Right renal cortex interstitium (tissue), 3 donors: ENCODE data around the gene ZNF581. TPM values are rescaled to one million over a fixed set of nuclear protein-coding genes. Genes with fewer than 3 reads are reported as not detected.

Experiments
- DNase-seq, 3 donors: peaks; one replicate each; pipeline ENCODE4 v3.0.0-alpha.2; 2013; ENCODE audit warnings: low read depth in 3 of 3, low spot score in 2 of 3
- polyA plus RNA-seq, 3 donors: library from polyadenylated mRNA; unstranded; fragments of 120-200 nt; gene quantifications; one replicate each; pipeline ENCODE4 v1.2.1, GENCODE V29; 2013; ENCODE audit not compliant: insufficient read length in 3 of 3

ZNF581 gene
- polyA plus RNA-seq, 3 donors, result 22.1 to 24.5 (median 24.2) TPM

DNA sequence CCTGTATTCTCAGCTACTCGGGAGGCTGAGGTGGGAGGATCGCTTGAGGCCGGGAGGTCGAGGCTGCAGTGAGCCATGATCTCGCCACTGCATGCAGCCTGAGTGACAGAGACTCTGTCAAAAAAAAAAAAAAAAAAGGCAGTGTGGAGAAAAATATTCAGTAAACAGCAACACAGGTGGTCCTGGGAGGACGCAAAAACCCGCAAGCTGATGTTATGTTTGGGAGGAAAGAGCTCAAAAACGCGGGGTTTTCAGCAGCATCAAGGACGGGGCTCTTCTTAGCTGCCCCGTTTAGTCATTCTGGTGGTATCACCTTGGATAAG is 18.5 kb upstream of the ZNF581 start:
- DNase-seq, result no peak

DNA sequence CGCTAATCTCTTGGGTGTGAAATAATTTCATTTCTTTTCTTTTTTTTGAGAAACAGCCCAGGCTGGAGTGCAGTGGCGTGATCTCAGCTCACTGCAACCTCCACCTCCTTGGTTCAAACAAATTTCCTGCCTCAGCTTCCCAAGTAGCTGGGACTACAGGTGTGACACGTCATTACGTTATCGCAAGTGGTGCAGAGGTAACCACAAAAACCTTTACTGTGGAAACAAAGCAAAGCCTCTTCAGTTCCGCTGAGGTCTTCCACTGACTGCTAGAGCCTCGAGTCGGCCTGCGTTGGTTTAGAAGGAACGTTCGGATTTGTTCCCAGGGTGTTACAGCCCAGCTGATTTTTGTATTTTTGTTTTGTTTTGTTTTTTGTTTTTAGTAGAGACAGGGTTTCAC is 17.1 kb upstream of the ZNF581 start:
- no peak for DNase-seq

DNA sequence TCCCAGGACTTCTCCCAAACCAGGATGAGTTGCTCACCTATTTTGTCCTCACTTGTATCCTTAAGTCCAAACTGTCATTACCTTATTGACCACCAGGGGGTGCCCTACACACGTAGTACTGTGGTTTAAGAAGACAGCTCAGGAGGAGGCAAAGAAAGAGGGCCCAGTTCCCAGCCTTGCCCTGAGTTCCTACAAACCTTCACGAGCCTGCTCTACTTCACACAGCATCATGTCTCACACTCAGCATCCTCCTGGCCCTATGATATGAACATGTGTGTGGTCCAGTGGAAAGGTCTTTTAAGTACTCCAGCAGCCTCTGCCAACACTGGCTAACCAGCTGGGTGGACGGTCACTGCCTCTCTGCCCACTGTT is 11.0 kb upstream of the ZNF581 start:
- DNase-seq, result peak in 2 of 3 donors; percentile 85 to 86

DNA sequence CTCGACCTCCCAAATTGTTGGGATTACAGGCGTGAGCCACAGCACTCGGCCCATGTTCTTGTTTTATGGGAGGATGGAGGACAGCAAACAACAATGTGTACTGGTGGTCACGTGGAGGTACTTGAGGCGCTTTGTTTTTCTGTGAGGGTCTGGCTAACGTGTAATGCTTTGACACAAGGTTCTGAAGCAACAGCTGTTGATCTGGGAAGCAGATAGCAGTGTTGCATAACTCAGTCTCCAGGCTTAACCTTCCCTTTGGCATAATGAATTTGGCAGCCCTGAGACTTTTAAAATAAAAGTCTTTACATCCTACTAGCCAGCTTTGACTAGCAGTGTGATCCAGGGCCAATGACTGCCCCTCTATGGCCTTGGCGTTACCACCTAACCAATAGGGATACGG is 9.6 kb upstream of the ZNF581 start:
- DNase-seq, result no peak

DNA sequence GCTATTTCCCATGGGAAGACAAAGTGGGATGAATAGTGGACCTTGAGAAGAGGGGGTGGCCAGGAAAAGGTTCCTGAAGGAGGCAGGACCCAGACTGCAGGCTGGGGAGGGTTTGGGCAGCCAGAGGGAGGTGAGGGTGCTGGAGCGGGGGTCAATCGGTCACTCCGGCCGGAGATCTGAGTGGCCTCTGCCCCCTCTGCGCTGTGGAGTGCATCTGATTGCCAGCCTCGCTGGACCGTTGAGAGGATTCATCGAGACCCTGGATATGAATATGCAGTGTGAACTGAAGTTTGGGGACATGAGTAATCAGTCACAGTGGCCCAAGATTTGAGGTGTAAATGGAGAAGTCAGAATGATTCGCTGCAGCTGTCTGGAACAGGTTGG is 8.1 kb upstream of the ZNF581 start:
- DNase-seq, result no peak

DNA sequence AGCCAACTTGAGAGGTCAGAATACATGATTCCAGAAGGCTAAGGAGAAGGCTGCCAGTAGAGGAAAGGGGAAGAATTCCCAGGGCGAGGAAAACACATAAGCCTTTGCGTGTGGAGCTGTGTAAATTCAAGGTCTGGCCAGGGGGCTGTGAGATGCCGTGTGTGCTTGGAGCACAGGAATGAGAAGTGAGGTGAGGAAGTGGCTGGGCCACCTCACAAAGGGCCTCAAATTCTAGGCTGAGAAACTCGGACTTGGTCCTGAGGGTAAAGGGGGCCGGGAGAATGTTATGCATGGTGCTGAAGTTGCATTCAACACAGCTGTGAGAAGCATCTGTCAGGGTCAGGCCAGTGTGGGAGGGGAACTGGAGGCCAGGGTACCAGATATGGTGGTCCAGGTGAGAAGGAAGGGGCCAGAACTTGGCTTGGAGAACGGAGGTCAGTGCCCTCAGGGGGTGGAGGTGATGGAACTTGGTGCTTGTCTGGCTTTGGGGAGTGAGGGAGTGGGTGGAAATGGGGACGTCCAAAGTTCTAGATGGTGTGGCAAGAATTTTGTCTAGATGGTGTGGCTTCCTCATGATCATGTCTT is 7.5 kb upstream of the ZNF581 start:
- DNase-seq, result no peak

DNA sequence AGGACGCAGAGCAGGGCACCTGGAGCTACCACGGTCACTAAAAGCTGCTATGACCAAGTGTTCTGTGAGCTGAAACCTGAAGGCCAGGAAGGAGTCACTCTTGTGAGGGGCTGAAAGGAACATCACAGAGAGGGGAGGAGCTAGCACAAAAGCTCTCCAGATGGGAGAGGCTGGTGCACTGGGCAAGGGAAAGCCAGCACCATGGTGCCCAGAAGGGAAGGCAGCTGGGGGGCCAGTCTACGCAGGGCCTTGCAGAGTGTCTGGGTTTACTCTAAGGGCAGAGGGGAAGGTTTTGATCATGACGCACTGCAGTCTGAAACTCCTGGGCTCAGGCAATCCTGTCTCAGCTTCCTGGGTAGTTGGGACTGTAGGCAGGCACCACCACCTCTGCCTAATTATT is 6.7 kb upstream of the ZNF581 start:
- DNase-seq, result no peak

DNA sequence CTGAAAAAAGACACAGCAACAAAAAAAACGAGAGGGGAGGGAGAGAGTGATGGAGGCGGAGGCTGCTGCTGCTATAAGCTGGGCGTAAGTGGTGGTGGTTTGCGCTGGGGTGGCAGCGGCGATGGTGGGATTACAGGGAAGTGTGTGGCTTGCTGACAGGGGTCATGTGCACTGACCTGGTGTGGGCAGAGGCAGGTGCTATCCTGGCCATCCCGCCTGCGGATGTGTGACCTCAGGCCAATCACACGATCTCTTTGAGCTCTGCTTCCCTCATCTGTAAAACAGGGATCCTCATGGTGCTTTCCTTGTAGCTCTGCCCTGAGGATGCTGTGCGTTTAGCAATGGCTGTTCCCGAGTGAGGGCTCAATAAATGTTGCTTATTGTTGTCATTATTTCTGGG is 5.9 kb upstream of the ZNF581 start:
- no peak for DNase-seq

DNA sequence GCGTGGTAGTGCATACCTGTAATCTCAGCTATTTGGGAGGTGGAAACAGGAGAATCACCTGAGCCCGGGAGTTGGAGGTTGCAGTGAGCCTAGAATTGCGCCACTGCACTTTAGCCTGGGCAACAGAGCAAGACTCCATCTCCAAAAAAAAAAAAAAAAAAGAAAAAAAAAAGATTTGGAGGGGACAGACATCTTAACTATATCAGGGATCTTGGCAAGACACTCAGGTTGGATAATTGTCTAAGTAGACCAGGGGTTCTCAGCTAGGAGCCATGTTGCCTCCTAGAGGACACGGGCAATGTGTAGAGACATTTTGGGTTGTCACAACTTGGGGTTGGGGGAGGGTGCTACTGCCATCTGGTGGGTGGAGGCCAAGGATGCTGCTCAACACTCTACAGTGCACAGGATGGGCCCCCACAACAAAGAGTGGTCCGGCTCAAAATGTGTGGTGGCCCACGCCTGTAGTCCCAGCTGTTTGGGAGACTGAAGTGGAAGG is 4.5 kb upstream of the ZNF581 start:
- no peak for DNase-seq

DNA sequence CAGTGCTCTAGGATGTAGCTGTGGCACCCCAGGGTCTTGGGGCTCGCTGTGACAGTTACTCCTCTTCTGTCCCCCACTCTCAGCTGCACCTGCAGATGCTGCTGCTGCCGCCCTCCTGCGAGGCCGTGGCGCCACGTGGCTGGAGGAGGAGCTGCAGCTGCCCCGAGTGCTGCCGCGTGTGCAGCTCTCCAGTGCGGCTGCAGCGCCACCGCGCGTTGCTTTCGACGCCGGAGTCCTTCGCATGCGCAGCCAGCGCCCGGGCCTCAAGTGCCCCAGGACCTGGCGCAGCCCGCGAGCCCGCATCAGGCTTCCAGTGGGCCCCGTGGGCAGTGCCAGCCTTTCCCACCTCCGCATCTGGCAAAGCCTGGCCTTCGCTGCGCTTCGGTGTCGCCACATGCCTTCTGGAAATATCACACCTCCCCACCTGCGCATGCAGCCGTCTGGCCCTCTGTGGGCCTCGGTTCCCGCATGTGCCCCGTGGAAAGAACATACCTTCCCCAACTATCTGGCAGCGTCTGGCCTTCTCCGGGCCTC is 3.3 kb upstream of the ZNF581 start:
- no peak for DNase-seq

DNA sequence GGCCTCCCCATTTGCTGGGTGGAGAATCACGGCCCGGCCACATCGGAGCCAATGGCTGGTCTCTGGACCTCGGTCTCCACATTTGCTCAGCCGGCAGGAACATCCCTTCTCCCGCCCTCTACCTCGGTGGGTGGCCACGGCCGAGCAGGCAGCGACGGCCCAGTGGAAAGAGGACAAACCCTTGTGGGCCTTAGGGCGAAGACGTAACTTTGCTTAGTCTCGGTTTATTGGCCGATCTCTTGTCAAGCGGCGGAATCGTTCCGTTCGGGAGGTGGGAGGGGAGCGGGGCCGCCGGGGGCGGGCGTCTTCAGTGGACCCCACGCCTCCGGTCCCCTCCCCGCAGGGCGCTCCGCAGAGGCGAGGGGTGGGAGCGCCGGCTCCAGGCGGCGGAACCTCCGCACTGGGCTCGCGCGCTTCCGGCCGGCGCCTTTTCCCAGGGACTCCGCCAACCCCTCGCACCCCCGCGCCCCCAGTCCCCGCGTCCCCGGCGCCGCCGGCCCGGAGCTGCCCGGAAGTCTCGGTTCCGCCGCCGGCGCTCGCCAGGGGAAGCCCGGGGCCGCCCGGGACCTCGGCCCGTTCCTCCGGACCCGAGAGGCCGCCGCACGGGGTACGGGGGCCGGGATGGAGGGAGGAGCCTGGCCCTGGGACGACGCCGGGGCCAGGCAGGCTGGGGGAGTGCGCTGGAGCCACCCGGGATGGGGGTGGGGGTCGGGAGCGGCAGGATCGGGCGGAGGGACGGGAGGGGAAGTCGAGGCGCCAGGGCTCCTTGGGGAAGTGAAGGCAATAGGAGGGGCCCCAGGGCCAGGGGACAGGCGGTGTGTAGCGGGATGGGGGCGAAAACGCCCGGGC is 2.6 kb upstream of the ZNF581 start, which contains the start of gene ZNF580:
ZNF580 (plus strand) TSS at position 426 of the 849 bp plus-strand sequence. CDS start 1,507 bp downstream, outside the sequence.
- DNase-seq, result no peak

DNA sequence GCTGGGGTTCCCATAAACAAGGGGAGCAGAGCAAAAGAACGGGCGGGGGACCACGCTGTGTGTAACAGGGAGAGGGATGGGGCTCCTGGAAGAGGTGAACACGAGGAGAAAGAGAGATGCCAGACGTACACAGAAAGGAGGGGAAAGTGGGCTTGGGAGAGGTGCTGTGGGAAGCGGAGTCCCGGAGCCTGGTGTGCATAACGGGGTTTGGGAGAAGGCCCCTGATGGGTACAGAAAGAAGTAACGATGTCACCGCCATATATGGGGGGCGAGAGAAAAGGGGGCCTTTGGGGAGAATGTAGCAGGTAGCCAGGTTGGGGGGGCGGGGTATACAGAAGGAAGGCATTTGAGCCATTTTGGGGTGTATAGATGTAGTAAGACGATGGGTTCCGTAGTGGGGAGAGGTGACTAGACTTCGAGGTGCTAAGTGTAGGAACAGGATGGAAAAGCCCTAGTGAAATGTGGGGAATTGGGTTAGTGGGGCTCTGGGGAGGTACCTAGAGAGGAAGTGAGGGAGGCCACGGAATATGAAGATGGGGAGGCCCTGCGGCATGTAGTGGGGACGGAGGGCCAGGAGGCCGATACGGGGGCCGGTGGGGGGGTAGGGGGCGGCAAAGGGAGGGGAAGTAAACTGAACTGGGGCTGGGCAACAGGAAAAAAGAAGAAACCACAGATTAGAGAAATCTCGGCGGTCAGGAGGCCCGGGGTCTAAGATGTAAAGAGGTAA is 1.9 kb upstream of the ZNF581 start:
- no peak for DNase-seq

DNA sequence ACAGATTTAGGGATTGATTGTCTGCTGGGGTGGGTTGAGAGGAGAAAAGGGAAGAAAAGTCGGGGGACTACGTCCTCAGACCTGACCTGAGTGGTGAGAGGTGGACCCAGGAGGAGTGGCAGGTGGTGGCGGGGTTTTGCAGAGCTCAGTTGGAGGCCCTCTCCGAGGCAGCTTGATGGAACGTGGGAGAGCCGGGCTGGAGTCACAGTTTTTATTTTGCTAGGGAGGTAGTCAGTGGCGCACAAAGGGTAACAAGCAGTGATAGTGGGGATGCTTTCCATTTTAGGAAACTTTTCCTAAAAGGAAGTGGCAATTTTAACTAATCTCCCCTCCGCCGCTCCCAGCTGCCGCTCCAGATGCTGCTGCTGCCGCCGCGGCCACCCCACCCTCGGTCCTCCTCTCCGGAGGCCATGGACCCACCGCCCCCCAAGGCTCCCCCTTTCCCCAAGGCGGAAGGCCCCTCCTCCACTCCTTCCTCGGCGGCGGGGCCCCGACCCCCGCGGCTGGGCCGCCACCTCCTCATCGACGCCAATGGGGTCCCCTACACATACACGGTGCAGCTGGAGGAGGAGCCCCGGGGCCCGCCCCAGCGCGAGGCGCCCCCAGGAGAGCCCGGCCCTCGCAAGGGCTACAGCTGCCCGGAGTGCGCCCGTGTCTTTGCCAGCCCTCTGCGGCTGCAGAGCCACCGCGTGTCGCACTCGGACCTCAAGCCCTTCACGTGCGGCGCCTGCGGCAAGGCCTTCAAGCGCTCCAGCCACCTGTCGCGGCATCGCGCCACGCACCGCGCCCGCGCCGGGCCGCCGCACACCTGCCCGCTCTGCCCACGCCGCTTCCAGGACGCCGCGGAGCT is 1.1 kb upstream of the ZNF581 start:
- no peak for DNase-seq

DNA sequence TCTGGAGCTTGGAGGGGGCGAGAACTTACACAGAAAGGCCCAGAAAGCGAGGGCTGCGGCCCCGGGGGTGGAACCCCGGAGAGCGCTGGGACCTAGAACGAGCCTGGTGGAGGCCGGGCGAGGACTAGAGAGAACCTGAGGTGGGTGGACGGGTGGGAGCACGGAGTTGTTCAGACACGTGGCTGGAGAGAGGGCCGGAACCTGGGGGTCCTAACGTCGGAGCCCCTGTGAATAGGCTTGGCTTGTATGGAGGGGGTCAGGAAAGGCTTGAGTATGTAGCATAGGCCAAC is 383 bp downstream of the ZNF581 start:
- DNase-seq, result no peak

DNA sequence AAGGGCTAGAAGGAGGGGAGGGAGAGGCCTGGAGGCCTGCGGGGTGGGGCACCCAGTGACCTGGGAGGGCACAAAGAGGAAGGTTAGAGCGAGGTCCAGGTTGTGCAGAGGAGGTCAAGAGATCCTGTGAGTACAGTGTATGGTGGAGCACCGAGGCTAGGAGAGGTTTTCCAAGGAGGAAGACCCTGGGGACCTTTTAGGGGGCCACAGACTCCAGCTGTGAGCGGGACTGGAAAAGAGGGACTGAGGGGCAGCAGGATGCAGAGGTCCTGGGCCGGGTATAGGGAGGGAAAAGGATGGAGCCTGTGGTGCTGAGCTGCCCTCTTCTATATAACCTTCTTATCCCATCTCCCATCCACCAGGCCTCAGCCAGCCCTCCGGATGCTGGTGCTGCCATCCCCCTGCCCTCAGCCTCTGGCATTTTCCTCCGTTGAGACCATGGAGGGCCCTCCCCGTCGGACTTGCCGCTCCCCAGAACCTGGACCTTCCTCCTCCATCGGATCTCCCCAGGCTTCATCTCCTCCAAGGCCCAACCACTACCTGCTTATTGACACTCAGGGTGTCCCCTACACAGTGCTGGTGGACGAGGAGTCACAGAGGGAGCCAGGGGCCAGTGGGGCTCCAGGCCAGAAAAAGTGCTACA is 863 bp downstream of the ZNF581 start:
- DNase-seq, result no peak

DNA sequence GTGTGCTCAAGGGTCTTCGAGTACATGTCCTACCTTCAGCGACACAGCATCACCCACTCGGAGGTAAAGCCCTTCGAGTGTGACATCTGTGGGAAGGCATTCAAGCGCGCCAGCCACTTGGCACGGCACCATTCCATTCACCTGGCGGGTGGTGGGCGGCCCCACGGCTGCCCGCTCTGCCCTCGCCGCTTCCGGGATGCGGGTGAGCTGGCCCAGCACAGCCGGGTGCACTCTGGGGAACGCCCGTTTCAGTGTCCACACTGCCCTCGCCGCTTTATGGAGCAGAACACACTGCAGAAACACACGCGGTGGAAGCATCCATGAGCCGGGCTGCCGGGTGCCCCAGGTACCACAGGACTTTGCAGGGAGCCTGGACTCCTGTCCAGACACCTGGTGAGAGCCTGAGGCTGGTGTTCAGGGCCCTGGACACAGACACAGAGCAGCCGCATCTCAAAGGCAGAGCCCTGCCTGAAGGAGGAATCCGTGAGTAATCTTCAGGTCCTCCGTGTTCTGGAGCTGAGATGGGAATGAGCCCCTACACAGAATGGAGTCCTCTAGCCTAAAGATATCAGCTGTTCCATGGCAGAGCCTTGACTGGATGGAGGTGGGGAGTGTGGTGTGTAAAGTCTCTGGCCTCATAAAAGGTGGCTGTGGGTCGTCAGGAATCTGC is 1.5 kb downstream of the ZNF581 start:
- no peak for DNase-seq

DNA sequence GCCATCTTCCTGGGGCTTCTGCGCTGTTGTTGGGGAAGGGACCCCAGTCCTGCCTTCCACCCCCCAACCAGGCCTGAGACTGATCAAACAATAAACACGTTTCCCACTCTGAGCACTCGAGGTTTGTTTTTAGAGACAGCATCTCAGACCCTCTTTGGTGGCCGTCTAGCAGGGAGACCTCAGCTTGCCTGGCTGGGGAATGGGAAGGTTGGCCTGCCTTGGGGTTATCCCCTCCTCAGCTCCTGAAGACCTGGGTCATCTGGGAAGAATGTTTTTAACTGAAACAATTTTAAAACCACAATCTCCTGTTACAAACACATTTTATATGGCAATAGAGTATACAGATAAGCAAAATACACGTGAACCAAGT is 2.0 kb downstream of the ZNF581 start:
- DNase-seq, result no peak

DNA sequence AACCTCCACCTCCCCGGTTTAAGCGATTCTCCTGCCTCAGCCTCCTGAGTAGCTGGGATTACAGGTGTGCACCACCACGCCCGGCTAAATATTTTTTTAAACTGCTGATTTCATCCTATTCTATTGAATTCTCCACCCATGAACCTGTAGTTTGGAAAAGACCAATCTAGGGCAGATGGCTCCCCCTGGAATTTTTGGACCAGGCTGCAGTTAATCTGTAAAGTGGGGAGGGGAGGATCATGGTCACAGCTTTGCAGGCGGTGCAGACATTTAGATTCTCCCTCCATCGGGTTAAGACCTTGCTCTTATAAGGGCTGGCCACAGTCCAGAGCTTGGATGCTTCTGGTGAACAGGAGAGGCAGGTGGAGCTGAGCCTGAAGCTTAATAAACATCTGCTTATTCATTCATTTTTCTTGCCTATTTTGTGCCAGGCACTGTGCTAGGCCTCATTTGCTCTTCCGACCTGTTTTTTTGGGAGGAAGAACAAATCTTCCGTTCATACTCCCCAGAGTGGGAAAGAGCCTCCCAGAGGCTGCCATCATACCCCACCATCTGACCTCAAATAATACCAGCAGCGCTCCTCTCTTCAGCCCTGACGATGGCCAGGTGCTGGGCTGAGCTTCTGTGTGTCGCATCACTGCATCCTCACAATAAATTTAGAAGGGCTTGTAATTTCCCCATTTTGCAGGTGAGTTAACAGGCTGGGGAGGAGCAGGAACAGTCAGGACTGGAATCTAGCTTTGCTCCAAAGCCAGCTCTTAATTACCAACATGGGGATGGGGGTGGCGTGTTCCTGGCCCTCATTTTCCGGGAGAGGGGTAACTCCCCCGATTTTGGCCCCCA is 3.7 kb downstream of the ZNF581 start:
- DNase-seq, result no peak
